ENCODE results near the gene DPP6.

Gene DPP6

DNA sequence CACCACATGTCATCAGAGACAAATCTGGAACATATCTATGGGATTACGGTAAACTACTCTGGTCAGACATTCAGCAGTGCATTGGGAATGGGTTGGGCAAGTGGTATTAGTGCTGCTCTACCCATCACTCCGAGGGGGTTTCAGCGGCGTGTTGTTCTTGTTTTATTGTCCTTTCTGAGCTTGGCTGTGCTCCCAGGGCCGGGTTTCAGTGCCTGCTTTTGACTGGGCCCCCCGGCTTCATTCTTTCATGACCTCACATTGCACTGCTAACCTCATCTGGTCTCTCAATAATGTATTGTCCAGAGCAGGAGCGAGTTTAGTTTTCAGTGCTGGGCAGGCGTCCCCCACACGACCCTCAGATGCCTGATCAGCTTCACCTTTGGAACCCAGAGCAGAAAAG lies 586.1 kb downstream of the DPP6 start:
- no peaks in the 10 kb centered on the region for H3K4me1 ChIP-seq (ENCODE audit: insufficient read depth, poor library complexity, severe bottlenecking)
- no peak overlapping the region for H3K4me3 ChIP-seq (ENCODE audit: severe bottlenecking)
- H3K9me3 ChIP-seq (ENCODE audit: severe bottlenecking) = peaks cover 5% of the 10 kb centered on the region
- H3K27me3 ChIP-seq (ENCODE audit: insufficient read depth, poor library complexity, severe bottlenecking) = no peaks in the 10 kb centered on the region
- DNase-seq (ENCODE audit: low spot score) (no peak), ATAC-seq (ENCODE audit: low read depth) (no peak)
- no peak overlapping the region for H3K27ac ChIP-seq (ENCODE audit: poor library complexity, severe bottlenecking)
- H3K36me3 ChIP-seq (ENCODE audit: low read depth) = no peaks in the 10 kb centered on the region
- TF ChIP-seq CTCF (IDR thresholded peaks at IDR 0.05; ENCODE audit: poor library complexity, severe bottlenecking) = no peak

- TF ChIP-seq CTCF (IDR thresholded peaks at IDR 0.05; ENCODE audit: poor library complexity, severe bottlenecking) = peak; percentile 19
- Histone ChIP-seq H3K9me3 (ENCODE audit: severe bottlenecking) (peaks cover 5% of the 10 kb centered on the region), H3K4me1 (ENCODE audit: insufficient read depth, poor library complexity, severe bottlenecking) (no peaks in the 10 kb centered on the region), H3K27me3 (ENCODE audit: insufficient read depth, poor library complexity, severe bottlenecking) (no peaks in the 10 kb centered on the region), H3K4me3 (ENCODE audit: severe bottlenecking) (no peak overlapping the region), H3K36me3 (ENCODE audit: low read depth) (no peaks in the 10 kb centered on the region), H3K27ac (ENCODE audit: poor library complexity, severe bottlenecking) (no peak overlapping the region)
- DNase-seq (ENCODE audit: low spot score) (no peak), ATAC-seq (ENCODE audit: low read depth) (no peak)
Measured at GRCh38 chr7:154640266-154640865, 588.2 kb downstream of the DPP6 start.

- TF ChIP-seq CTCF (IDR thresholded peaks at IDR 0.05; ENCODE audit: poor library complexity, severe bottlenecking) = no peak
- no peaks in the 10 kb centered on the region for H3K36me3 ChIP-seq (ENCODE audit: low read depth)
- no peak for ATAC-seq (ENCODE audit: low read depth)
Measured at GRCh38 chr7:154640917-154641316, 588.7 kb downstream of the DPP6 start.

DNA sequence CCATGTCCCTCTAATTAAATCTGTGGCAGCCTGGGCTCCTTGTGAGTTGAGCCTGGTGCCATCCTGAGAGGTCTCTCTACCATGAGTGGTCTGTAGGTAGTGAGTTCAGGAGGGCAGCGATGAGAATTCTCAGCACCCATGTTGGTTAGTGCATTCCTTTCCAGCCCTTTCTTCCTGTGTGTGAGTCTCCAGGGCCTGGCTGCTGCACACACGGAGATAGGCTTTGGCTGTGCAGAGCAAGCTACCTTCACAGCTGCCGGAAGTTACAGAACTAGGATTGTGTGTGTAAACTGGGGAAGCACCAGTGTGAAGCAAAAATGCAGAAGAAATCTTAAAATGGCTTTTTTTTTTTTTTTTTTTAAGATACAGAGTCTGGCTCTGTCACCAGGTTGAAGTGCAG lies 592.2 kb downstream of the DPP6 start:
- Histone ChIP-seq H3K27ac (ENCODE audit: poor library complexity, severe bottlenecking) (no peak overlapping the region), H3K9me3 (ENCODE audit: severe bottlenecking) (peaks cover 10% of the 10 kb centered on the region), H3K4me1 (ENCODE audit: insufficient read depth, poor library complexity, severe bottlenecking) (no peaks in the 10 kb centered on the region), H3K36me3 (ENCODE audit: low read depth) (no peaks in the 10 kb centered on the region), H3K27me3 (ENCODE audit: insufficient read depth, poor library complexity, severe bottlenecking) (no peaks in the 10 kb centered on the region), H3K4me3 (ENCODE audit: severe bottlenecking) (no peak overlapping the region)
- DNase-seq (ENCODE audit: low spot score) (no peak), ATAC-seq (ENCODE audit: low read depth) (no peak)
- no peak for TF ChIP-seq CTCF (IDR thresholded peaks at IDR 0.05; ENCODE audit: poor library complexity, severe bottlenecking)

More at GRCh38 chr7:154640917-154641316, 588.7 kb downstream of the DPP6 start:
- no peak overlapping the region for H3K27ac ChIP-seq (ENCODE audit: poor library complexity, severe bottlenecking)
- DNase-seq (ENCODE audit: low spot score) = no peak
- H3K4me3 ChIP-seq (ENCODE audit: severe bottlenecking) = no peak overlapping the region
- no peaks in the 10 kb centered on the region for H3K4me1 ChIP-seq (ENCODE audit: insufficient read depth, poor library complexity, severe bottlenecking)
- H3K27me3 ChIP-seq (ENCODE audit: insufficient read depth, poor library complexity, severe bottlenecking) = no peaks in the 10 kb centered on the region
- peaks cover 5% of the 10 kb centered on the region for H3K9me3 ChIP-seq (ENCODE audit: severe bottlenecking)

Data from RWPE2 (cell line).